A673 (cell line): ENCODE results near the gene BLTP3A. TPM values are rescaled to one million over a fixed set of nuclear protein-coding genes. Genes with fewer than 3 reads are reported as not detected.
A peak's percentile ranks its signal among the peaks of the same experiment; 100 is the strongest.

Source experiments
- BruUV-seq: library from RNA; stranded (reverse); fragments of 400-500 nt; replicated peaks from 2 replicates; lab custom pipeline; 2021; lab: Mats Ljungman, UMichigan
- CTCF ChIA-PET: fragments of 300-600 bp; sonication (Branson Sonifier 250); formaldehyde crosslinking; loops from one replicate; lab custom pipeline; 2022; ENCODE audit warnings: antibody characterized with exemption; lab: Charles Lee
- POLR2A ChIA-PET: fragments of 300-600 bp; sonication (Branson Sonifier 250); formaldehyde crosslinking; loops from one replicate; lab custom pipeline; 2022; ENCODE audit warnings: antibody characterized with exemption; ENCODE audit not compliant: low non-redundant PET; lab: Charles Lee
- DNase-seq: peaks from one replicate; pipeline ENCODE4 v3.0.0-alpha.2; 2015; ENCODE audit warnings: low spot score
- H3K27ac ChIP-seq: fragments of 200-600 bp; sonication (generic); 2 replicates; pipeline ENCODE4 v1.5.1; 2016; ENCODE audit warnings: mixed run types, low read depth, mild to moderate bottlenecking, mixed read lengths, antibody characterized with exemption, low read length; ENCODE audit not compliant: poor library complexity, severe bottlenecking
- H3K27me3 ChIP-seq: fragments of 200-600 bp; sonication (generic); replicated peaks from 2 replicates; pipeline ENCODE4 v1.6.1; 2017; ENCODE audit warnings: mixed run types, low read depth, mild to moderate bottlenecking, mixed read lengths, antibody characterized with exemption, low read length; ENCODE audit not compliant: insufficient read depth, poor library complexity
- H3K36me3 ChIP-seq: fragments of 200-600 bp; sonication (generic); 2 replicates; pipeline ENCODE4 v1.6.1; 2016; ENCODE audit warnings: mixed run types, mild to moderate bottlenecking, mixed read lengths, antibody characterized with exemption, low read length; ENCODE audit not compliant: insufficient read depth, poor library complexity, severe bottlenecking
- H3K4me1 ChIP-seq: fragments of 200-600 bp; sonication (generic); 2 replicates; pipeline ENCODE4 v1.6.1; 2017; ENCODE audit warnings: mixed run types, mild to moderate bottlenecking, mixed read lengths, antibody characterized with exemption, low read length; ENCODE audit not compliant: insufficient read depth, poor library complexity, severe bottlenecking
- H3K4me3 ChIP-seq: fragments of 200-600 bp; sonication (generic); 2 replicates; pipeline ENCODE4 v1.5.1; 2016; ENCODE audit warnings: low read depth, mixed run types, mild to moderate bottlenecking, mixed read lengths, low read length; ENCODE audit not compliant: poor library complexity, severe bottlenecking
- H3K9me3 ChIP-seq: fragments of 200-600 bp; sonication (generic); 2 replicates; pipeline ENCODE4 v1.6.1; 2016; ENCODE audit warnings: mixed run types, low read depth, mild to moderate bottlenecking, mixed read lengths, antibody characterized with exemption, low read length; ENCODE audit not compliant: poor library complexity, severe bottlenecking
- EZH2 ChIP-seq: fragments of 200-600 bp; sonication (generic); IDR thresholded peaks from 2 replicates; pipeline ENCODE4 v1.6.1; 2017; ENCODE audit warnings: borderline replicate concordance, low read depth, mild to moderate bottlenecking, mixed read lengths, antibody characterized with exemption, low read length; ENCODE audit not compliant: poor library complexity, severe bottlenecking
- intact Hi-C: fragments of 100-400 bp; cut with micrococcal nuclease; formaldehyde crosslinking; loops from one replicate; pipeline ENCODE4 v1.10.0; 2022; ENCODE audit not compliant: unreplicated experiment
- total RNA-seq: library from RNA; stranded (reverse); gene quantifications from 2 replicates; pipeline ENCODE4 v1.2.3, GENCODE V29; 2021
- TF ChIP-seq, protein P1 (sequence below): fragments of 300-800, 200-600 bp; sonication (generic); conservative IDR thresholded peaks from 2 replicates; pipeline ENCODE4 v1.5.1; 2017; ENCODE audit warnings: low read depth, mild to moderate bottlenecking, antibody characterized with exemption, low read length, moderate library complexity, mixed read lengths

Gene BLTP3A
- total RNA-seq, 1 experiment from 2014 or later, result 20.4 TPM

DNA sequence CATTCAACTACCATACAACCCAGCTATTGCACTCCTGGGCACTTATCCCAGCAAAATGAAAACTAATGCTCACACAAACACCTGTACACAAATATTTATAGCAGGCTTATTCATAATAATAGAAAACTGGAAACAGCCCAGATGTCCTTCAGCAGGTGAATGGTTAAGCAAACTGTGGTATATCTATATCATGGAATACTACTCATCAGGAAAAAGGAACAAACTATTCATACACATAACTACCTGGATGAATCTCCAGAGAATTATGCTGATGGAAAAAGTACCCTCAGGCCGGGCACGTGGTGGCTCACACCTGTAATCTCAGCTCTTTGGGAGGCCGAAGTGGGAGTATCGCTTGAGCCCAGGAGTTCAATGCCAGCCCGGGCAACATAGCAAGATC, 3.8 kb upstream of the BLTP3A start:
- no peak overlapping the region for H3K4me3 ChIP-seq
- ChIA-PET CTCF (no interaction called here), POLR2A (no interaction called here)
- intact Hi-C loops, result no loop called here
- no peaks in the 10 kb centered on the region for H3K4me1 ChIP-seq
- no peak for TF ChIP-seq EZH2
- TF ChIP-seq, protein P1, sequence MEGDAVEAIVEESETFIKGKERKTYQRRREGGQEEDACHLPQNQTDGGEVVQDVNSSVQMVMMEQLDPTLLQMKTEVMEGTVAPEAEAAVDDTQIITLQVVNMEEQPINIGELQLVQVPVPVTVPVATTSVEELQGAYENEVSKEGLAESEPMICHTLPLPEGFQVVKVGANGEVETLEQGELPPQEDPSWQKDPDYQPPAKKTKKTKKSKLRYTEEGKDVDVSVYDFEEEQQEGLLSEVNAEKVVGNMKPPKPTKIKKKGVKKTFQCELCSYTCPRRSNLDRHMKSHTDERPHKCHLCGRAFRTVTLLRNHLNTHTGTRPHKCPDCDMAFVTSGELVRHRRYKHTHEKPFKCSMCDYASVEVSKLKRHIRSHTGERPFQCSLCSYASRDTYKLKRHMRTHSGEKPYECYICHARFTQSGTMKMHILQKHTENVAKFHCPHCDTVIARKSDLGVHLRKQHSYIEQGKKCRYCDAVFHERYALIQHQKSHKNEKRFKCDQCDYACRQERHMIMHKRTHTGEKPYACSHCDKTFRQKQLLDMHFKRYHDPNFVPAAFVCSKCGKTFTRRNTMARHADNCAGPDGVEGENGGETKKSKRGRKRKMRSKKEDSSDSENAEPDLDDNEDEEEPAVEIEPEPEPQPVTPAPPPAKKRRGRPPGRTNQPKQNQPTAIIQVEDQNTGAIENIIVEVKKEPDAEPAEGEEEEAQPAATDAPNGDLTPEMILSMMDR, result no peak
- H3K27ac ChIP-seq, result no peak overlapping the region
- no peak for DNase-seq
- no peaks in the 10 kb centered on the region for H3K36me3 ChIP-seq
- no peaks in the 10 kb centered on the region for H3K27me3 ChIP-seq
- no peaks in the 10 kb centered on the region for H3K9me3 ChIP-seq
- BruUV-seq, result no TSS peak

DNA sequence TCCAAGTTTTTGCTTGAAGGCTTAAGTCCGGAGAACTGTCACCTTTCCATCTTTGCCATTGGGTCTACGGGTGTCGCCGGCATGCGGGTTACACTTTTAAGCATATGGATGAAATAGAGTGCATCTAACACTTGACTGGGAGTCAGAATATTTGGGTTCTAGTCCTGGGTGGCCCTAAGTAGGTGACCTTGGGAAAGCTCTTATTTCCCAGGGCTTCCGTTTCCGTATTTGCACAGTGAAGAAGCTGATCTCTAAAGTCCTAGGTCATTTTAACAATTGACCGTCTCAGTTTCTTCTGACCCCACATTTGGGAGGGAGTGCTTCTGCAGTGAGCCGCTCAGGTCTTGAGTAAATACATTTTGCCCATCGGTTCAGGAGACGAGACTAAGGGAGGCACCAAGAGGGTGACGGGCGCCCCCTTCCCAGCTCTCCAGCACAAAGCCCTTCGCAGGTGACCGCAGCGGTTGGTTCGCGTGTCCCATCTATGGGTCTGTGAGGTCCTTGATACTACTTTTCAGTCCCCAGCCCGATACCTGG, 651 bp upstream of the BLTP3A start:
- no TSS peak for BruUV-seq
- Histone ChIP-seq H3K9me3 (no peaks in the 10 kb centered on the region), H3K27me3 (no peaks in the 10 kb centered on the region), H3K4me1 (no peaks in the 10 kb centered on the region), H3K4me3 (peak overlapping the region; percentile 60), H3K27ac (peak overlapping the region; percentile 86), H3K36me3 (no peaks in the 10 kb centered on the region)
- POLR2A ChIA-PET, result no interaction called here
- intact Hi-C loops, result no loop called here
- CTCF ChIA-PET, result no interaction called here
- DNase-seq, result no peak
- TF ChIP-seq, protein P1, result peak; percentile 41; the same call in 1 of the 2 replicates
- no peak for TF ChIP-seq EZH2

DNA sequence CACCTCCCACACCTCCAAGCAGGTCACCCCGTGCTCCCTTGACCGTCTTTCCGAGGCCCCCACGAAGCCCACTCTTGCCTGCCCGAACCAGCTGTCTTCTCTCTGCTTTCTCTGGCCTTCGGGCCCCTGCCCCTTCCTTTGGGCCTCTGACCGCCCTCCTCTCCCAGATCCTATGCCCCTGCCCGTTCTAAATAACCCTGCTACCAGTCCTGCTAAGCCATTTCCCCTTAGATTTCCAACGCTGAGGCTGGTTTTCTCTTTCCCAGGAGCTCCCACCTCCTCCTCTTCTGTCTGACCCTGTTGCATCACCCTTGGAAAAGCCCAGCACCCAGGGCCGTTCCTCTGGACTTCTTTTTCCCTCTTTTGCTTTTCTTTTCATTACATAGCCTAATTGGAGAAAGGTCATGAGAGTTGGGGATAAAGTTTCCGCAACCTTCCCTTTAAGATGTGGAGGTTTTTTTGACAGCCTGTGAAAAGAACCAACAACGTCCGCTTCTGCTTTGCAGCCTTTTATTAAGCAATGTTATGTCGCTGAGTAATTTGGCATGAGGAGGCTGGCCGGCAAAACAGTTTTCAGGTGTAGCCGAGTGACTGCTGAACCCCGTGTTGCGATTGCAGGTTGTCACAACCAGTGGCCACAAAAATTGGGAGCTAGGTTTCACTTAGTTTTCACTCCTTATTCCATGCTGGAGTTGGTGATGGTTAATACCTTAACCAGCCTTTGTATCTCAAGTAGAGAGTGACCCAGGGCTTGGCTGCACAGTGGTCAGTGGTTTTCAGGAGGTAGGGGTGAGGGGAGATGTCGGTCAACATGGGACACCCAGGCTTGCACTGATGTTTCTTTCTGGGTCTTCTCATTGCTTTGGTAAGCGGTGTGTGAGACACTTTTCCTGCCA, 970 bp downstream of the BLTP3A start:
- peak; percentile 34 for DNase-seq
- CTCF ChIA-PET, result no interaction called here
- POLR2A ChIA-PET, result interaction anchor here (1.0 kb wide), 1 partner anchor 36 kb away, joined by 3 read pairs; the partner anchor contains the start of gene SNRPC
- no peaks in the 10 kb centered on the region for H3K4me1 ChIP-seq
- H3K9me3 ChIP-seq, result no peaks in the 10 kb centered on the region
- intact Hi-C loops, result no loop called here
- H3K27me3 ChIP-seq, result no peaks in the 10 kb centered on the region
- no peaks in the 10 kb centered on the region for H3K36me3 ChIP-seq
- peak overlapping the region; percentile 86 for H3K27ac ChIP-seq
- BruUV-seq, result no TSS peak
- TF ChIP-seq, protein P1, result no peak
- TF ChIP-seq EZH2, result no peak
- peak overlapping the region; percentile 60 for H3K4me3 ChIP-seq
